ENCODE data around the gene ST7. TPM values are rescaled to one million over a fixed set of nuclear protein-coding genes. Genes with fewer than 3 reads are reported as not detected.

The ST7 gene
- polyA plus RNA-seq, 3 donors from 2014 or later, result 11.3 to 14.7 (median 14.2) TPM

DNA sequence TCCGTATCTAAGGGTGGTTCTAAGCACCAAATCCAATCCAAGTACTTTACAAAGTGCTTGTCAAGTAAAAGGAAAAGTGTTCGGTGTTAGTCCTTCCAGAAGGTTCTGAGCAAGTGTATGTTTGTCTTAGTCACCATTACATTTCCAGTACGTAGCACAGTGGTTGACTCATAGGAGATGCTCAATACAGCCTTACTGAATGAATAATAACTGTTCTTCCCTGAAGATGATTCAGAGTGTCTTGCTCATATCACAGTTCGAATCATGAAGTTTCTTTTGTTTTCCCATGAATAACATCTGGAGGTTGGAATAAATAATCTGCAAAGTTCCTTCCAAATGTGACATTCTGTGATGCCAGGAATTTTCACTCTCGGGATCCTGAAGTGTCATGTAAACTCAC lies 316.1 kb downstream of the ST7 start:
- H3K36me3 Mint-ChIP-seq, result no peaks in the 10 kb centered on the region
- no peak overlapping the region for H3K27ac Mint-ChIP-seq

GRCh38 chr7:117269886-117270285 lies 316.6 kb downstream of the ST7 start:
- Mint-ChIP-seq H3K9me3 (no peaks in the 10 kb centered on the region), H3K27me3 (ENCODE audit: low read depth in 3 of 3) (peaks cover 1 to 7% (median 5%) of the 10 kb centered on the region in 3 donors), H3K4me3 (no peak overlapping the region), H3K36me3 (no peaks in the 10 kb centered on the region), H3K27ac (no peak overlapping the region), H3K4me1 (no peaks in the 10 kb centered on the region)
- DNase-seq, result no peak

More for the DNA sequence above, 316.1 kb downstream of the ST7 start:
- no peaks in the 10 kb centered on the region for H3K4me1 Mint-ChIP-seq
- H3K4me3 Mint-ChIP-seq, result no peak overlapping the region
- H3K9me3 Mint-ChIP-seq, result no peaks in the 10 kb centered on the region
- no peak for DNase-seq
- peaks cover 1 to 7% (median 5%) of the 10 kb centered on the region in 3 donors for H3K27me3 Mint-ChIP-seq (ENCODE audit: low read depth in 3 of 3)

- DNase-seq, result no peak
- Mint-ChIP-seq H3K27me3 (ENCODE audit: low read depth in 3 of 3) (peaks cover 0 to 7% (median 5%) of the 10 kb centered on the region in 3 donors), H3K4me3 (no peak overlapping the region), H3K9me3 (no peaks in the 10 kb centered on the region), H3K4me1 (no peaks in the 10 kb centered on the region), H3K36me3 (no peaks in the 10 kb centered on the region), H3K27ac (no peak overlapping the region)
Measured at GRCh38 chr7:117270371-117270770, 317.1 kb downstream of the ST7 start.

GRCh38 chr7:117271566-117271965 lies 318.3 kb downstream of the ST7 start:
- no peak overlapping the region for H3K27ac Mint-ChIP-seq
- no peak overlapping the region for H3K4me3 Mint-ChIP-seq
- peaks cover 0 to 7% (median 2%) of the 10 kb centered on the region in 3 donors for H3K27me3 Mint-ChIP-seq (ENCODE audit: low read depth in 3 of 3)
- no peaks in the 10 kb centered on the region for H3K9me3 Mint-ChIP-seq
- no peaks in the 10 kb centered on the region for H3K36me3 Mint-ChIP-seq
- no peaks in the 10 kb centered on the region for H3K4me1 Mint-ChIP-seq
- no peak for DNase-seq

- Mint-ChIP-seq H3K4me1 (no peaks in the 10 kb centered on the region), H3K36me3 (no peaks in the 10 kb centered on the region), H3K27ac (no peak overlapping the region), H3K4me3 (no peak overlapping the region), H3K9me3 (no peaks in the 10 kb centered on the region), H3K27me3 (ENCODE audit: low read depth in 3 of 3) (peaks cover 0 to 7% (median 2%) of the 10 kb centered on the region in 3 donors)
- no peak for DNase-seq
Measured at GRCh38 chr7:117272017-117272759, 318.9 kb downstream of the ST7 start.

DNA sequence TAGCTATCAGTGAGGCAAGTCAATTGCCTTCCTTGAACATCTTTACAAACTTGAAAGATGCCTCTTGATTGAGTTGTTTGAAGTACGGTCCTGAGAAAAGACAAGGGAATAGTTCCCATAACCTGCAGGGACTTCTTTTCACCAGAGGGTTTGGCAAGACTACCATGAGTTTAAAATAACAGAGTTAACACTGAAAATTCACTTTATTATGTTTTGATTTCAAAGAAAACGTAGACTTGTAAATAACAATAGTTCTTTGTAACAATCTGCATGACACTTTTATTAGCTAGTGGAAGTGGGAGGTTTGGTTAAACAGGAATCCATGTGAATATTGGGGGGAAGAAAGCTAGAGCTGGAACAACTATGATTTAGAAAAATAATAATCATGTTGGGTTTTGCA lies 320.0 kb downstream of the ST7 start:
- H3K27ac Mint-ChIP-seq, result no peak overlapping the region
- H3K9me3 Mint-ChIP-seq, result no peaks in the 10 kb centered on the region
- peaks cover 0 to 7% (median 2%) of the 10 kb centered on the region in 3 donors for H3K27me3 Mint-ChIP-seq (ENCODE audit: low read depth in 3 of 3)
- no peak for DNase-seq
- H3K4me1 Mint-ChIP-seq, result no peaks in the 10 kb centered on the region
- no peak overlapping the region for H3K4me3 Mint-ChIP-seq
- H3K36me3 Mint-ChIP-seq, result no peaks in the 10 kb centered on the region

DNA sequence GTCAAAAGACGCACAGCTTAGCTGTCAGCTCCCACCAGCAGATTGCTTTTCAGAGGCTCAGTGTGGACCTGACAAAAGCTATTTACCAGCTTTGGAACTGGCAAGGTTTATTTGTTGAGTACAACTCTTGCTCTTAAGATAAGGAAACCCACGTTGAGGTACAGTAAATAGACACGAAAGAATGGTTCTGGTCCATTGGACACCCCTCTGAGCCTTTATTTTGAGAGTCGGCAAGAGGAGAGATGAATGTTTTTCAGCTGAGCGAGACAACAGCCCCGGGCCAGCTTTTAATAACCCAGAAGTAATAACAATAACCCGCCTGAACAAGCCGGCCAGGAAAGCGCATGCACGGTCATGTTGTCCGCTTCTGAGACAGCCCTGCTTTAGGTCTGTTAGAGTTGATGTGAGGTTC lies 320.5 kb downstream of the ST7 start:
- H3K4me3 Mint-ChIP-seq, result no peak overlapping the region
- no peaks in the 10 kb centered on the region for H3K4me1 Mint-ChIP-seq
- no peaks in the 10 kb centered on the region for H3K9me3 Mint-ChIP-seq
- no peaks in the 10 kb centered on the region for H3K36me3 Mint-ChIP-seq
- DNase-seq, result no peak
- H3K27ac Mint-ChIP-seq, result no peak overlapping the region
- H3K27me3 Mint-ChIP-seq (ENCODE audit: low read depth in 3 of 3), result peaks cover 0 to 7% (median 2%) of the 10 kb centered on the region in 3 donors

DNA sequence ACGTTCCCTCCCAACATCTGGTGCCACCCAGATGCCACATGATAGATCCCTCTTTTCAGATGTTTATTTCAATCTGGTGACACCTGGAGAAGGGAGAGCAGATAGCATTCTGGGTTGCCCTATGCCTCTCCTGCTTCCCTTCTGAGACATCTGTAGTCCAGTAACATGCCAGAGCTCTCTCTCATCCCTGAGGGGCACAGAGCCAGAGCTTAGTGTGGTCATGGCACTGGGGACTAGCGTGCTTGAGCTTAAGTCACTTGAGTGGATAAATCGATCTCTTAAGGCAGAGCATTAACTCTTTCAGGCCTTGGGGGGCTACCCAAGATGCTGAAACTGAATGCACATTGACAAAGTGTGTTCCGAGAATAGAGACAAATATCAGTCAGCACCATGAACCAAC lies 321.6 kb downstream of the ST7 start:
- Mint-ChIP-seq H3K4me1 (no peaks in the 10 kb centered on the region), H3K4me3 (no peak overlapping the region), H3K27ac (no peak overlapping the region), H3K27me3 (ENCODE audit: low read depth in 3 of 3) (peaks cover 0 to 9% (median 2%) of the 10 kb centered on the region in 3 donors), H3K36me3 (no peaks in the 10 kb centered on the region), H3K9me3 (peaks cover 0 to 2% (median 0%) of the 10 kb centered on the region in 6 donors)
- no peak for DNase-seq

DNA sequence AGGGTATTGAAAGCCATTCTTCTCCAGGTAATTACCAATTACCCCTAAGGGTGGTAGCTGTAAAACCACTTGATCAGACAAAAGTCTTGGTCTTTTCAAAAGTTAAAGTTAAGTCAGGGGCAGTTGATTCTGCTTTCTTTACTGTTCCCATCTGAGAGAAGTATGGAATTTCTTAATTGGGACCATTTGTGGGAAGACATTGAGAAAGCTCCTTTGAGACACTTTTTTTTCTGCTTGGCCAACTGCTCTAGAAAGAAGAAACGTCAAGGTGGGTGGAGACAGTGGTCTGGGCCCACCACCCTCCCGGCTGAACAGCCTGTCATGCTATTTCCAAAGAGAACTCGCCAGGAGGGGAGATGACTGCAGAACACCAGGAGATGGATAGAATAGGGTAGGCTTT lies 324.3 kb downstream of the ST7 start:
- H3K4me1 Mint-ChIP-seq, result no peaks in the 10 kb centered on the region
- peaks cover 0 to 2% (median 2%) of the 10 kb centered on the region in 3 donors for H3K27me3 Mint-ChIP-seq (ENCODE audit: low read depth in 3 of 3)
- peaks cover 0 to 2% (median 0%) of the 10 kb centered on the region in 6 donors for H3K9me3 Mint-ChIP-seq
- DNase-seq, result no peak
- H3K36me3 Mint-ChIP-seq, result no peaks in the 10 kb centered on the region
- H3K4me3 Mint-ChIP-seq, result no peak overlapping the region
- no peak overlapping the region for H3K27ac Mint-ChIP-seq

DNA sequence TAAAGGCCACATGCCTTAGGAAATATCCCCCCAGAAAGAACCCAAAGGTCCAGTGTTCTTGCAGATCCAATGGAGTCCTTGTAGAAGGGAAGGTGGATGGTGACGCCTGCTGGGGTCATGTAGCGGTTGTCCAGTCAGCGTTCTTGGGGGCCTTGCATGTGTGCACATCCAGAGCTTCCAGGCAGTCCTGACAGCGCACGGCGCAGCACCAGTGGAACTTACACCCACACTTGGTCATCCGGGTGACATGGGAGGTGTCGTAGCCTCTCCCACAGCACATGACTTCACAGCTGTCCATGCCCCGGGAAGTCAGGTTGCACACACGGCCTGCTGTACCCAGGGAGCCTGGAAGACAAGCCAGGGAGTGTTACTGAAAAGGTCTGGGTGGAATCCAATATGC lies 324.7 kb downstream of the ST7 start:
- H3K4me3 Mint-ChIP-seq, result no peak overlapping the region
- no peaks in the 10 kb centered on the region for H3K36me3 Mint-ChIP-seq
- H3K4me1 Mint-ChIP-seq, result no peaks in the 10 kb centered on the region
- peaks cover 0 to 2% (median 0%) of the 10 kb centered on the region in 6 donors for H3K9me3 Mint-ChIP-seq
- no peak overlapping the region for H3K27ac Mint-ChIP-seq
- DNase-seq, result no peak
- peaks cover 1 to 2% (median 2%) of the 10 kb centered on the region in 3 donors for H3K27me3 Mint-ChIP-seq (ENCODE audit: low read depth in 3 of 3)

DNA sequence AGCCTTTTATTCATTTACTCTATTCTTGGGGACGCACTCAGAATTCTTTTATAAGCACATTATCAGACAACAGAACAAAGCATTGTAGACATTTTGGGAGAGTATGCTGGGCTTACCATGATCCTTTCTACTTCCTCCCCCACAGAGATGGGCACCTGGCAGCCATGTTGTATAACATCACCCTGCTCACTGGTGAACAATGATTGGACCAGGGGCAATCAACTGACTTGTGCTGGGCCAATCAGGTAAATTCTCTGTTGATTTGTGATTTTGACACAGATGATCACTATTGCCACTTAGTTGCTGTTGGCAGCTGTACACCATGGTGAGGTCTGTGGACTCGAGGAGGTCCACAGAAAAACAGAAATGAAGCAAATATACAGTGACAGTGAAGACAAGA lies 325.9 kb downstream of the ST7 start:
- Mint-ChIP-seq H3K36me3 (no peaks in the 10 kb centered on the region), H3K4me3 (no peak overlapping the region), H3K27me3 (ENCODE audit: low read depth in 3 of 3) (peaks cover 1 to 2% (median 2%) of the 10 kb centered on the region in 3 donors), H3K4me1 (no peaks in the 10 kb centered on the region), H3K9me3 (peaks cover 0 to 2% (median 0%) of the 10 kb centered on the region in 6 donors), H3K27ac (no peak overlapping the region)
- no peak for DNase-seq

Other genes with a start within 250 kb of the ST7 start
- 100 to 1,000 TPM; 174 to 318 (median 246) TPM for gene CAPZA2, start 90.9 kb upstream of the ST7 start, polyA plus RNA-seq

Data from immature natural killer cell (primary cell).